Upper lobe of left lung (tissue), 6 donors: Measurements from ENCODE around the gene DLX5. TPM values are rescaled to one million over a fixed set of nuclear protein-coding genes. Genes with fewer than 3 reads are reported as not detected.

Experiments
- ATAC-seq, 2 donors: fragments of 200-7000 bp; cut with Tn5 transposase; one replicate each; pipeline ENCODE4 v1.9.1; 2022; ENCODE audit warnings: mild to moderate bottlenecking in 2 of 2, moderate library complexity in 2 of 2; ENCODE audit not compliant: low FRiP score in 2 of 2
- DNase-seq, 2 donors: peaks; one replicate each; pipeline ENCODE4 v3.0.0-alpha.2; 2019 to 2020
- H3K27ac ChIP-seq, 4 donors: fragments of 200-600 bp; sonication (generic); one replicate each; pipeline ENCODE4 v1.5.1; 2016 to 2019
- H3K27me3 ChIP-seq, 4 donors: fragments of 200-600 bp; sonication (generic); one replicate each; pipeline ENCODE4 v1.5.1; 2017 to 2019
- H3K36me3 ChIP-seq, 4 donors: fragments of 200-600 bp; sonication (generic); one replicate each; pipeline ENCODE4 v1.5.1; 2016 to 2019
- H3K4me1 ChIP-seq, 4 donors: fragments of 200-600 bp; sonication (generic); one replicate each; pipeline ENCODE4 v1.5.1; 2018 to 2019
- H3K4me3 ChIP-seq, 4 donors: fragments of 200-600 bp; sonication (generic); one replicate each; pipeline ENCODE4 v1.5.1; 2017 to 2019; ENCODE audit warnings: mild to moderate bottlenecking in 2 of 4, moderate library complexity in 1 of 4
- H3K9me3 ChIP-seq, 4 donors: fragments of 200-600 bp; sonication (generic); one replicate each; pipeline ENCODE4 v1.5.1; 2018 to 2019
- EP300 ChIP-seq, 4 donors: sonication (generic); formaldehyde crosslinking; IDR thresholded peaks; one replicate each; pipeline ENCODE4 v1.5.1; 2017; ENCODE audit warnings: antibody characterized with exemption in 4 of 4, control low read depth in 2 of 4
- POLR2A ChIP-seq, 4 donors: fragments of 450-650 bp; IDR thresholded peaks; one replicate each; pipeline ENCODE4 v1.5.1; 2016 to 2017; ENCODE audit warnings: antibody characterized with exemption in 4 of 4, mild to moderate bottlenecking in 2 of 4
- POLR2AphosphoS5 ChIP-seq, 2 donors: sonication (generic); formaldehyde crosslinking; IDR thresholded peaks; one replicate each; pipeline ENCODE4 v1.5.1; 2017; ENCODE audit warnings: antibody characterized with exemption in 2 of 2
- WGBS, 2 donors: methylation state at CpG; one replicate each; pipeline ENCODE4 v1.1.5; 2017 to 2018; 5-methylcytosine and 5-hydroxymethylcytosine counted together
- total RNA-seq, 6 donors: library from RNA; depleted of rRNA in 4 of 6; stranded (reverse); fragments of >200 nt in 4 of 6; gene quantifications; one replicate each; pipeline versions ENCODE4 v1.1.0 to v1.2.1, GENCODE V29; 2016 to 2021
- TF ChIP-seq, protein P1 (sequence below), 6 experiments: fragments of 450-650 bp in 4 of 6; fragments of 200-600 bp in 2 of 6; sonication (generic) in 2 of 6; IDR thresholded peaks; one replicate each; pipeline ENCODE4 v1.5.1; 2016 to 2019; ENCODE audit warnings: antibody characterized with exemption in 6 of 6
- donor health status: DM: no; HTN: no; CAD: no; lungs with moderate emphysema.
- donor health status: DM: no; HTN: yes; CAD: no; lungs with severe emphysema.

DLX5 gene
- total RNA-seq, 6 donors from 2014 or later: not detected

DNA sequence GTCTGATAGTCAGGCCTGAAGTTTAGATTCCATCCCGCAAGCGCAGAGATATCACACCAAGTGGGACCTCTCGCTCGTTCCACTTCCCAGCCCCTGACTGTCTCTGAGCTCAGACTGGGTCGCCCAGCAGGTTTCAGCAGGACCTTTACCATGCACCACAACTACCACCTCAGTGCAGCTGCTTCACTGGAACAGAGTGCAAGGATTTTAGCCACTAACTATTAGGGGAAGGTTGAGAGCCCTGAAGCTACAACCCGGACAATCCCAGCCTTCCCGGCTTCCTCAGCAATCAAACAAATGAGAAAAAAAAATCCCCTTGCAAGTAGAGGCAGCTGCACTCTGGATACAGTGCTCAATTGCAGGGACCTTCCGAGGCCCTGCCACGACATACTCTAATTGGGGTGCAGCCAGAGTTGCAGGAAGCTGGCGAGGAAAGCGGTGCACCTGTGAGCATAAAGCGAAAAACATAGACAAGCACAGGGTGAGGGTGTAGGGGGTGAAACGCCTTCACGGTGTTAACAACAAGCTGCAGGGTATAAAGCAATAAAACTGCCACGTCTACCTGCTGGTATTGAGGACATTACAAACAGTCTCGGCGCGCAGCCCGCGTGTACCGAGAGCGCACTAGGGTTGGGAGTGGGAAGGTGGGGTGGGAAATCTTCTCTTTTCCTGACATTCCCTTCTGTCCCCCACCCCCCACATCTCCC lies 21.9 kb downstream of the DLX5 start:
- H3K4me1 ChIP-seq: peaks cover 16 to 41% (median 22%) of the 10 kb centered on the region in 4 donors
- peaks cover 0 to 77% (median 52%) of the 10 kb centered on the region in 4 donors for H3K27me3 ChIP-seq
- H3K9me3 ChIP-seq: no peaks in the 10 kb centered on the region
- ATAC-seq: no peak
- no peak for DNase-seq
- 14 to 16% methylated on average over 22 of the region's 22 CpGs for WGBS, 2 donors
- TF ChIP-seq, protein P1, sequence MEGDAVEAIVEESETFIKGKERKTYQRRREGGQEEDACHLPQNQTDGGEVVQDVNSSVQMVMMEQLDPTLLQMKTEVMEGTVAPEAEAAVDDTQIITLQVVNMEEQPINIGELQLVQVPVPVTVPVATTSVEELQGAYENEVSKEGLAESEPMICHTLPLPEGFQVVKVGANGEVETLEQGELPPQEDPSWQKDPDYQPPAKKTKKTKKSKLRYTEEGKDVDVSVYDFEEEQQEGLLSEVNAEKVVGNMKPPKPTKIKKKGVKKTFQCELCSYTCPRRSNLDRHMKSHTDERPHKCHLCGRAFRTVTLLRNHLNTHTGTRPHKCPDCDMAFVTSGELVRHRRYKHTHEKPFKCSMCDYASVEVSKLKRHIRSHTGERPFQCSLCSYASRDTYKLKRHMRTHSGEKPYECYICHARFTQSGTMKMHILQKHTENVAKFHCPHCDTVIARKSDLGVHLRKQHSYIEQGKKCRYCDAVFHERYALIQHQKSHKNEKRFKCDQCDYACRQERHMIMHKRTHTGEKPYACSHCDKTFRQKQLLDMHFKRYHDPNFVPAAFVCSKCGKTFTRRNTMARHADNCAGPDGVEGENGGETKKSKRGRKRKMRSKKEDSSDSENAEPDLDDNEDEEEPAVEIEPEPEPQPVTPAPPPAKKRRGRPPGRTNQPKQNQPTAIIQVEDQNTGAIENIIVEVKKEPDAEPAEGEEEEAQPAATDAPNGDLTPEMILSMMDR (IDR thresholded peaks at IDR 0.05): no peak
- TF ChIP-seq POLR2A (IDR thresholded peaks at IDR 0.05): no peak
- TF ChIP-seq EP300 (IDR thresholded peaks at IDR 0.05): no peak
- TF ChIP-seq POLR2AphosphoS5 (IDR thresholded peaks at IDR 0.05): no peak
- no peaks in the 10 kb centered on the region for H3K36me3 ChIP-seq
- no peak overlapping the region for H3K27ac ChIP-seq
- H3K4me3 ChIP-seq: no peak overlapping the region

DNA sequence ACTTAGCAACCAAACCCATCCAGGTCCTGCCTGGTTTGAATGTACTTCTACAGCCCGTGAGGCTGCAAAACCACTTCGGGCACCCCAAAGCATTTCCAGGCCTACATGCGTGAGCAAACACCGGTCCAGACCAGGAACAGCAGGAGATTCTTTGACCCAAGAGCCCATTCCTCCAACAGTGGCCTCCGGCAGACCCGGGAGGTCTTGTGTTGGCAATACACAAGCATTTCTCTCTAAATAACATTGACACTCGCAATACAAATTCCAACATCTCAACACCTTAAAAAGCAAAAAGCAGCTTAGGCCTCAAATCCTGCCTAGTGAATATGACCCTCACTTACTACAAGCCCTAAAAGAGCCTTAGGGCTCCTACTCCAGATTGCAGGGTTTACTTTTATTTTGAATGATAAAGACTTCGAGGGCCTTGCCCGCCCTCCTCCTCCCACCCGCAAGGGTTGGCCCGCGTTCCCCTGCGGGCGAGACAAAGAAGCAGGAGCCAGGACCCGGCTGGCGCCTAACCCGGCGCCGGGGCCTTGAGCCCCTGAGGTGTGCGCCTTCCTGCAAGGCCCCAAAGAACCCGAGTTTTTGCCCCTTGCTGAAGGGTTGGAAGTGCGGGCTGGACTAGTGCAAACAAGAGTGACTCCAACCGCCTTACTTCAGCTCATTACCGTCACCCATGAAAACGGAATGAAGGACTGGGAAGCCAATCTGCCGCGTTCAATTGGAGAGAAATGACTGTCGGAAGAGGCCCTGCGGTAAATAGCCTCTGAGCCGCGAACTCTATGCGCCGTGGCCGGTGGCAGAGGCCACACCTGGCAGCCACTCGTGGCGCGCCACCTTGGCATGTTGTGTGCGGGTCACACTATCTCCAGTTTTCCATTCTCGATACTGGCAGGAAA lies 22.7 kb downstream of the DLX5 start:
- Histone ChIP-seq H3K27ac (no peak overlapping the region), H3K9me3 (no peaks in the 10 kb centered on the region), H3K4me1 (peaks cover 15 to 36% (median 21%) of the 10 kb centered on the region in 4 donors), H3K27me3 (peaks cover 0 to 77% (median 51%) of the 10 kb centered on the region in 4 donors), H3K36me3 (no peaks in the 10 kb centered on the region), H3K4me3 (no peak overlapping the region)
- WGBS, 2 donors: 29 to 31% methylated on average over 31 to 39 of the region's 39 CpGs
- DNase-seq: peak in 1 of 2 donors; percentile 61
- TF ChIP-seq POLR2AphosphoS5 (IDR thresholded peaks at IDR 0.05): no peak
- ATAC-seq: no peak

DNA sequence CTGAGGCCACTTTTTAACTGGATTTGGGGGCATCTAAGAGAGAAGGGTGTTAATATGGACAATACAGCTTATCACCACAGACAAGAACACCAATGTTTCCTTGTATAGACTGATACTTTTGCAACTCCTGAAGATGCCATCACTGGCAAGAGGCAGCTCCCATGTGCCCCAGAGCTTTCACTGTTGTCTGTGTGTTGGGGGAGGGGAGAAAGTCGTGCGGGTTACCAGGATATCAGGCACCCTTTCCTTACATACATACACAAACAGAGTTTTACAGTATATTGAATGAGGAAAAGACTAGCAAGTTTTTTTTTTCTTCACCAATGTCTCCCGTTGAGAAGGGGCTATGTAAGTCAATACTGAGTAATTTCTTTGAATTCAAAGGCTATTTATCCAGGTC lies 23.4 kb downstream of the DLX5 start:
- no peak for ATAC-seq
- no peak overlapping the region for H3K4me3 ChIP-seq
- no peak overlapping the region for H3K27ac ChIP-seq
- 17 to 21% methylated on average over 3 of the region's 3 CpGs for WGBS, 2 donors
- H3K4me1 ChIP-seq: peaks cover 10 to 29% (median 14%) of the 10 kb centered on the region in 4 donors
- peaks cover 2 to 76% (median 49%) of the 10 kb centered on the region in 4 donors for H3K27me3 ChIP-seq
- no peaks in the 10 kb centered on the region for H3K36me3 ChIP-seq
- no peak for TF ChIP-seq POLR2AphosphoS5 (IDR thresholded peaks at IDR 0.05)
- no peak for TF ChIP-seq POLR2A (IDR thresholded peaks at IDR 0.05)
- TF ChIP-seq, protein P1 (IDR thresholded peaks at IDR 0.05): no peak
- no peak for TF ChIP-seq EP300 (IDR thresholded peaks at IDR 0.05)
- H3K9me3 ChIP-seq: no peaks in the 10 kb centered on the region
- DNase-seq: no peak

DNA sequence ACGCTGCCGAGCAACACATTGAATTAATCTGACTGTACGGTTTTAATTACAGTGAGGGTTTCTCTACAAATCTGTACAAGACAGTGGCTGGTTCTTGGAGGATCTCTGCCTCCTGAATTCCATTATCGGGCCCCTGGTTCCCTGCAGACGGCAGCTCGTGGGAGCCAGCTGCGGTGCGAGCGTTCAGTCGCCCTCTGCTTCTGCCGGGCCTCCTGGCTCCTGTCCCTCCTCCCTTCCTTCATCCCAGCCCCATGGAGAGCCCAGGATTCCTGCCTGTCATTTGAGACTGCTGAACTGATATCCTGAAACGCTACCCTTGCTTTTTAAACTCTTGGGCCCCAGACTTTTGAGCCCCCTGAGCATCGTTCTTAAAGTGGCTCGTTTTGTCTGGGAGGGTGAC lies 25.9 kb downstream of the DLX5 start:
- no peak overlapping the region for H3K4me3 ChIP-seq
- no peak for TF ChIP-seq POLR2A (IDR thresholded peaks at IDR 0.05)
- TF ChIP-seq, protein P1 (IDR thresholded peaks at IDR 0.05): no peak
- no peak for TF ChIP-seq EP300 (IDR thresholded peaks at IDR 0.05)
- TF ChIP-seq POLR2AphosphoS5 (IDR thresholded peaks at IDR 0.05): no peak
- no peaks in the 10 kb centered on the region for H3K36me3 ChIP-seq
- WGBS, 2 donors: 3 to 4% methylated on average over 11 to 14 of the region's 14 CpGs
- H3K9me3 ChIP-seq: no peaks in the 10 kb centered on the region
- no peak for DNase-seq
- peaks cover 2 to 66% (median 38%) of the 10 kb centered on the region in 4 donors for H3K27me3 ChIP-seq
- H3K4me1 ChIP-seq: peaks cover 0 to 8% (median 0%) of the 10 kb centered on the region in 4 donors
- no peak overlapping the region for H3K27ac ChIP-seq
- ATAC-seq: no peak

DNA sequence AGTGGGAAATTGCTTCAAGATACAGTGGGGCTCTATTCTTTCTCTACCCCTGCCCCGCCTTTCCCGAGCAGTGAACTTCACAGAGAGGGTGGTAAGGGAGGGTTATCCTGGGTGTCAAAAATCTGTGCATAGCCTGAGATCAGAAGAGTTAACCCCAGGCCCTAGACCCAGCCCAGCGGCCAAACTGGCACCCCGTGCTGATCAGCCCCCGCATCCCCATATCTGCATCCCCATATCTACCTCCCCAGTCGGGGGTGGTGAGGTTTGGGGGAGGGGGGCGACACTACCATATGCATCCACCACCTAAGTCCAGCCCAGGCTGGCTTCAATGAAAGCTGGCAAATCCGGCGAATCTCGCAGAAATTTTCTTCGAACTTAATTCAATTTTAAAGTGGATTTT lies 26.3 kb downstream of the DLX5 start:
- whole genome bisulfite sequencing, 2 donors: 7 to 13% methylated on average over 9 to 11 of the region's 11 CpGs
- ATAC-seq (no peak), DNase-seq (no peak)
- no peaks in the 10 kb centered on the region for H3K9me3 ChIP-seq
- H3K27ac ChIP-seq: no peak overlapping the region
- TF ChIP-seq POLR2A (IDR thresholded peaks at IDR 0.05) (no peak), POLR2AphosphoS5 (IDR thresholded peaks at IDR 0.05) (no peak), EP300 (IDR thresholded peaks at IDR 0.05) (no peak)
- TF ChIP-seq, protein P1 (IDR thresholded peaks at IDR 0.05): no peak
- H3K4me1 ChIP-seq: peaks cover 0 to 5% (median 0%) of the 10 kb centered on the region in 4 donors
- H3K36me3 ChIP-seq: no peaks in the 10 kb centered on the region
- H3K27me3 ChIP-seq: peaks cover 2 to 66% (median 36%) of the 10 kb centered on the region in 4 donors
- no peak overlapping the region for H3K4me3 ChIP-seq
